NT2/D1 (cell line): Measurements from ENCODE around the gene TMEM131.
"Not testable (repeated sequence)": the region's sequence is repeated elsewhere in the genome, so short reads cannot be mapped to it uniquely, and the experiment has no call there.

Experiments used
- DNase-seq: peaks from one replicate; pipeline ENCODE4 v3.0.0-alpha.2; 2011; ENCODE audit warnings: low read depth, low spot score
- H3K27me3 ChIP-seq: 2 replicates; pipeline ENCODE4 v1.6.0; 2011; ENCODE audit warnings: mild to moderate bottlenecking; ENCODE audit not compliant: insufficient read length, insufficient read depth
- H3K36me3 ChIP-seq: 2 replicates; pipeline ENCODE4 v1.6.1; 2011; ENCODE audit warnings: mild to moderate bottlenecking, low read length, mixed read lengths; ENCODE audit not compliant: insufficient read depth, insufficient read length
- H3K4me1 ChIP-seq: 2 replicates; pipeline ENCODE4 v1.5.1; 2011; ENCODE audit not compliant: insufficient read depth, insufficient read length
- H3K4me3 ChIP-seq: 2 replicates; pipeline ENCODE4 v1.5.1; 2011; ENCODE audit warnings: low read depth; ENCODE audit not compliant: insufficient read length
- H3K9ac ChIP-seq: 2 replicates; pipeline ENCODE4 v1.6.0; 2011; ENCODE audit warnings: low read depth; ENCODE audit not compliant: insufficient read length
- H3K9me3 ChIP-seq: 2 replicates; pipeline ENCODE4 v1.5.1; 2011; ENCODE audit warnings: mild to moderate bottlenecking, low read length; ENCODE audit not compliant: insufficient read depth
- SUZ12 ChIP-seq: IDR thresholded peaks from 2 replicates; pipeline ENCODE4 v1.6.1; 2011; ENCODE audit not compliant: insufficient read length, insufficient read depth; ENCODE audit errors: extremely low read depth
- YY1 ChIP-seq: IDR thresholded peaks from 2 replicates; pipeline ENCODE4 v1.6.1; 2011; ENCODE audit not compliant: insufficient read length, insufficient read depth
- ZNF274 ChIP-seq: IDR thresholded peaks from 2 replicates; pipeline ENCODE4 v1.6.1; 2011; ENCODE audit warnings: mild to moderate bottlenecking, low read depth, low read length

Gene TMEM131

DNA sequence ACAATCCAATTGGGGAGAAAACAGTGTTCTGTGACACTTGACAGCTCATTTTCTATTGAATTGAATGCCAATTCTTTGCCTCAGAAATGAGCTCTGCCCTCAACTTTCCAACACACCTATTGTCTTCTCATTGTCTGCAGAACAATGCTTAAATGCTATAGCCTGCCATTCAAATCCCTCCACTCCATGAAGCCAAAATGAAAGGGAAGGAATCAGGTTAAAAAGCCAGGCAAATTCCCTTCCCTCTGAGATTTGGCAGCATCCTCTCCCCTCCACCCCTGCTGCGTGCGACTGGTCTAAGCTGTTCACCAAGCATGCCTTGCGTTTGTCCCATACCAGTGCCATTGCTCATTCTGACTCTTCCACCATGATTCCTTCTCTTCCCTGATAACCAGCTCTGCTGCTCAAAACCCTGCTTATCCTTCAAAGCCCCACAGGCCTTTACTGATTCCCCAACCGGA is 32.4 kb upstream of the TMEM131 start:
- TF ChIP-seq ZNF274, result no peak
- no peak for TF ChIP-seq YY1
- no peak for TF ChIP-seq SUZ12
- Histone ChIP-seq H3K27me3 (peaks cover 2% of the 10 kb centered on the region), H3K4me3 (no peak overlapping the region), H3K4me1 (peaks cover 2% of the 10 kb centered on the region), H3K36me3 (no peaks in the 10 kb centered on the region), H3K9me3 (no peaks in the 10 kb centered on the region), H3K9ac (no peak overlapping the region)
- peak; percentile 9 for DNase-seq

DNA sequence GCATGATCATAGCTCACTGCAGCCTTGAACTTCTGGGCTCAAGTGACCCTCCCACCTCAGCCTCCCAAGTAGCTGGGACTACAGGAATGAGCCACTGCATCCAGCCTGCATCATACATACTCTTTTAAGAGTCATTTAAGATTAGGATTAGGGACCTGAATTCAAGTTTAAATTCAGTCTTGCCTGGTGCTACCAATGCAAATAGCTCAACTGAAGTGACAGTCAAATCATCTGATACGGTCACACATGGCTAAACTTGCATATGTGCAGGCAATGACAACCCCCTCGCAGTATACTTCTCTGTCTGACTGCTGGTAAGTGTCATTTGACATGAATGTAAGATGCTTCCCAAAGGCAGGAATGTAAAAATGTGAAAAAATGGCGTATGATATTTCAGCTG is 31.8 kb upstream of the TMEM131 start:
- Histone ChIP-seq H3K9ac (no peak overlapping the region), H3K4me1 (peaks cover 2% of the 10 kb centered on the region), H3K9me3 (no peaks in the 10 kb centered on the region), H3K27me3 (peaks cover 2% of the 10 kb centered on the region), H3K4me3 (no peak overlapping the region), H3K36me3 (no peaks in the 10 kb centered on the region)
- TF ChIP-seq SUZ12 (no peak), YY1 (no peak), ZNF274 (no peak)
- no peak for DNase-seq

DNA sequence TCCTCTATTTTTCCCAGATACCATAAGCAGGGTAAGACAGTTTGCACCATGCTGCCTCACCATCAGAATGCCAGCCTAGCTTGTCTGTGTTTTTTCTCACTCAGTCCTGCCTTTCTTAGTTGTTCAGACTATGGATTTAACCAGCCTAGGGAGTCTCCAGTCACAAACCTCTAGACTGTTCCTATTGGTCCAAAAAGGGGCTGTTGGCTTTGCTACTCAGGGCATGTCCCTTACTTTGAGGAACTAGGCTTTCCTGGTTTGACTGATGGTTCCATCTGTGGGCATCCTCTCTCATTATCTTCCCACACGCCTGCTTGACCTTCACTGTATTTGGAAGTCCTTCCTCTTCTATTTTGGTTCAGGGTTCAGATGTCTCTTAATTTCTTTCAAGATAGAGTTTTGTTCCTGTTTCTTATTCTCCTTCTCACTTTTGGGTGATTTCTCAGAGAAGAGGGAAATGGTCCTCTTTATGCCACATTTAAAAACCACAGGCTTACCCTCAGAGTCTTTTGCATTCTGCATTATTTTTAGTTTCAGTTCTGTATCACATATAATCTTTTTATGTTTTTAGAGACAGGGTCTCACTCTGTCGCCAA is 31.3 kb upstream of the TMEM131 start:
- Histone ChIP-seq H3K27me3 (peaks cover 2% of the 10 kb centered on the region), H3K36me3 (no peaks in the 10 kb centered on the region), H3K4me3 (no peak overlapping the region), H3K9ac (no peak overlapping the region), H3K4me1 (peaks cover 2% of the 10 kb centered on the region), H3K9me3 (no peaks in the 10 kb centered on the region)
- no peak for DNase-seq
- TF ChIP-seq SUZ12, result no peak
- TF ChIP-seq YY1, result no peak
- TF ChIP-seq ZNF274, result no peak

DNA sequence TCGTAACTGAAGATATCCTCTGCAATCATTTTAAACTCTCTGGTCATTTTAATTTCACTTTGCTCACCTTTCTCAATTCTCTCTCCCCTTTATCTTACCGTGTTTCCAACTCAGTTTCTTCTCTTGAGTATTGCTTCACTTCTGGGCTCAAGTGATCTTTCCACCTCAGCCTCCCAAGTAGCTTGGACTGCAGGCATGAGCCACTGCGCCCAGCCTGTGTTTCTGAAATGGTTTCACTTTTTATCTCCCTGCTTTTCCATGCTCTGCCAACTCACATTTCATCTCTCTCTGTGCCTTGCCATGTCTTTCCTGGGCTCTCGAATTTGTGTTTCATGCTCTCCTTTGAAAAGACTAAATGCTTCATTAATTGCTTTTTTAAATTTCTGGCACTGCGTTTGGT is 30.5 kb upstream of the TMEM131 start:
- no peaks in the 10 kb centered on the region for H3K36me3 ChIP-seq
- H3K4me1 ChIP-seq, result peaks cover 2% of the 10 kb centered on the region
- TF ChIP-seq ZNF274, result no peak
- TF ChIP-seq SUZ12, result no peak
- TF ChIP-seq YY1, result no peak
- H3K9me3 ChIP-seq, result no peaks in the 10 kb centered on the region
- peaks cover 2% of the 10 kb centered on the region for H3K27me3 ChIP-seq
- DNase-seq, result no peak
- H3K9ac ChIP-seq, result no peak overlapping the region
- H3K4me3 ChIP-seq, result no peak overlapping the region

DNA sequence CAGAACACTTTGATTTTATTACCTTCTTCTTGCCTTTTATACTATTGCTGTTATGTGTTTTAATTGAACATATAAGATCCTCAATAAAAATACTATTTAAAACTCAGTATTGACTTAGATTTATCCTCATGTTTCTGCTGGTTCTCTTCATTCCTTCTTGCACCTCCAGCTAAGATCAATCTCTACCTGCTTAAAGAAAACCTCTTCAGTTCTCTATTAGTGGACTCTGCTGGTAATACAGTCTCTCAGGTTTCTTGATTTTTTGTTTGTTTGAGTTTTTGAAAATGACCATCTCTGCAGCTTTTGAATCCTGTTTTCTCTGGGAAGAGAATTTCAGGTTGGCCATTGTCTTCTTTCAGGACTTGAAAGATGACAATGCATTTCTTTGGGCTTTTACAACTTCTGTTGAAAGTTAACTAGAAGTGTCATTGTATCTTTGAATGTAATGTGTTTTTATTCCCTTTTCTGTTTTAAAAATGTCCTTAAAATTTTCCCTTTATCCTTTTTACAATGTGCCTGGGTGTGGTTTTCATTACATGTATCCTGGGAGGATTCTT is 29.8 kb upstream of the TMEM131 start:
- no peak for DNase-seq
- H3K9ac ChIP-seq, result no peak overlapping the region
- no peaks in the 10 kb centered on the region for H3K9me3 ChIP-seq
- peaks cover 2% of the 10 kb centered on the region for H3K4me1 ChIP-seq
- TF ChIP-seq SUZ12 (no peak), ZNF274 (no peak), YY1 (no peak)
- H3K4me3 ChIP-seq, result no peak overlapping the region
- H3K36me3 ChIP-seq, result no peaks in the 10 kb centered on the region
- peaks cover 2% of the 10 kb centered on the region for H3K27me3 ChIP-seq

DNA sequence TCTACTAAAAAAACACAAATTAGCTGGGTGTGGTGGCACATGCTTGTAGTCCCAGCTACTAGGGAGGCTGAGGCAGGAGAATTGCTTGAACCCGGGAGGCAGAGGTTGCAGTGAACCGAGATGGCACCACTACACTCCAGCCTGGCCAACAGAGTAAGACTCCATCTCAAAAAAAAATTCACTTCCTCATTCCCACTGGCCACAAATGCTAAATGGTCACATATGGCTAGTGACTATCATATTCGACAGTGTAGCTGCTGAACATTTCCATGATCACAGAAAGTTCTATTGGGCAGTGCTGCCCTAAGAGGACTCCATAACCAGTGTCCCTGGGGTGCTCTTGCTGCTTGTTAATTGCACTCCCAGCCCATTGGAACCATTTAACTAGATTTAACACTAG is 26.3 kb upstream of the TMEM131 start:
- H3K9ac ChIP-seq, H3K9me3 ChIP-seq, H3K4me1 ChIP-seq, H3K4me3 ChIP-seq, H3K27me3 ChIP-seq, DNase-seq, H3K36me3 ChIP-seq: not testable (repeated sequence)

DNA sequence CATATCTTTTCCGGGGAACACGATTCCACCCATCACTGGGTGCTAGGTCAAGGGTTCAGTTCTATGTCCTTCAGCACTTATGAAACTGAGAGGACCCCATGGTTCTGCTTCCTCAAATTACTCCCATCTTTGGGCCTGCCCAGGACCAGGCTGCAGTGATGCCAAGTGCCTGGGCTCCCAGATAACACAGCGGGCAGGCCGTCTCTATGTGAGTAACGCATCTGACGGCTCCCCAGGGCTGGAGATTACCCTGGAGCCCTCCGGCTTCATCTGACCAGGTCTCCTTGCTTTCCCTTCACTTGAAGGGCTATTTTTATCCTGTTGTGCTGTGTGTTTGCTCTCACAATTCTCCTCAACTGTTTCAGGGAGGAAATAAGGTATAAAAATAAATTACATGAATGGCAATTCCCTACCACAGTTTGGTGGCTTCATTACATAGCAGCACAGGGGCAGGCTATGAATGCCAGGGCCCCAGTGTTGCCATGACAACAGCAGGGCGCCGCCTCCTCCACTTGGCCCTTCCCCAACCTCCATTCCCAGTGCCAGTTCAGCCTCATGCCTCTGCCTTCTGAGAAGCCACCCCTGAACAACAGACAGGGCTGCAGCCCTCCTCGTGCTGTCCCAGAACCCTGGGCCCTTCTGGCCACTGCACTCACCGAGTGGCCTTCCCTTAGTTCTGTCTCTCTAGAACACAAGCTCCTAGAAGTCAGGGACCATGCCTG is 25.4 kb upstream of the TMEM131 start:
- Histone ChIP-seq H3K36me3 (no peaks in the 10 kb centered on the region), H3K9me3 (peaks cover 5% of the 10 kb centered on the region; the same call in 1 of the 2 replicates), H3K4me1 (no peaks in the 10 kb centered on the region), H3K4me3 (no peak overlapping the region), H3K27me3 (no peaks in the 10 kb centered on the region), H3K9ac (no peak overlapping the region)
- DNase-seq, result no peak
- TF ChIP-seq ZNF274 (no peak), YY1 (no peak), SUZ12 (no peak)
